ENCODE data around the gene KRT86. TPM values are rescaled to one million over a fixed set of nuclear protein-coding genes. Genes with fewer than 3 reads are reported as not detected.
"Not testable (repeated sequence)": the region's sequence is repeated elsewhere in the genome, so short reads cannot be mapped to it uniquely, and the experiment has no call there.

KRT86 gene
- total RNA-seq, 1 donor from 2014 or later, result not detected

DNA sequence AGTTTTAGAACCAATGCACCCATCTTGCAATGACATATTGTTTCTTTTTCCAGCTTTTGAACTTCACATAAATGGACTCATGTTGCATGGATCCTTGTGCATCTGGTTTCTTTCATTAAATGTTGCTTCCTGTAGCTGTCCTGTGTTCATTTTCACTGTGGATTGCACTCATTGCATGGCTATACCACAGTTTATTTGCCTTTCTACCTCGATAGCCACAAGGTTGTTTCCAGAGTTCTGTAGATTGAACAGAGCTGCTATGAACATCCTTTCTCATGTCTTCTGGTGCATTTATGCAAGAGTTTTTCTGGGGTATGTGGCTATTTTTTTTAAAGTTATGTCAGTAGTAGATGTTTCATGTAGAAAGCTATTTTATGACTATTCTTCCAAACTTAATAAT, 20.4 kb downstream of the KRT86 start:
- peaks cover 52% of the 10 kb centered on the region for H3K27me3 Mint-ChIP-seq (ENCODE audit: low read depth)
- H3K36me3 Mint-ChIP-seq (ENCODE audit: low read depth), result no peaks in the 10 kb centered on the region
- no peak overlapping the region for H3K4me3 Mint-ChIP-seq
- H3K27ac Mint-ChIP-seq (ENCODE audit: unreplicated experiment), result no peak overlapping the region
- TF ChIP-seq, protein P1, sequence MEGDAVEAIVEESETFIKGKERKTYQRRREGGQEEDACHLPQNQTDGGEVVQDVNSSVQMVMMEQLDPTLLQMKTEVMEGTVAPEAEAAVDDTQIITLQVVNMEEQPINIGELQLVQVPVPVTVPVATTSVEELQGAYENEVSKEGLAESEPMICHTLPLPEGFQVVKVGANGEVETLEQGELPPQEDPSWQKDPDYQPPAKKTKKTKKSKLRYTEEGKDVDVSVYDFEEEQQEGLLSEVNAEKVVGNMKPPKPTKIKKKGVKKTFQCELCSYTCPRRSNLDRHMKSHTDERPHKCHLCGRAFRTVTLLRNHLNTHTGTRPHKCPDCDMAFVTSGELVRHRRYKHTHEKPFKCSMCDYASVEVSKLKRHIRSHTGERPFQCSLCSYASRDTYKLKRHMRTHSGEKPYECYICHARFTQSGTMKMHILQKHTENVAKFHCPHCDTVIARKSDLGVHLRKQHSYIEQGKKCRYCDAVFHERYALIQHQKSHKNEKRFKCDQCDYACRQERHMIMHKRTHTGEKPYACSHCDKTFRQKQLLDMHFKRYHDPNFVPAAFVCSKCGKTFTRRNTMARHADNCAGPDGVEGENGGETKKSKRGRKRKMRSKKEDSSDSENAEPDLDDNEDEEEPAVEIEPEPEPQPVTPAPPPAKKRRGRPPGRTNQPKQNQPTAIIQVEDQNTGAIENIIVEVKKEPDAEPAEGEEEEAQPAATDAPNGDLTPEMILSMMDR (conservative IDR thresholded peaks at IDR 0.05), result no peak
- no peak for DNase-seq (ENCODE audit: low read depth, low spot score)
- no peaks in the 10 kb centered on the region for H3K4me1 Mint-ChIP-seq
- no peaks in the 10 kb centered on the region for H3K9me3 Mint-ChIP-seq

DNA sequence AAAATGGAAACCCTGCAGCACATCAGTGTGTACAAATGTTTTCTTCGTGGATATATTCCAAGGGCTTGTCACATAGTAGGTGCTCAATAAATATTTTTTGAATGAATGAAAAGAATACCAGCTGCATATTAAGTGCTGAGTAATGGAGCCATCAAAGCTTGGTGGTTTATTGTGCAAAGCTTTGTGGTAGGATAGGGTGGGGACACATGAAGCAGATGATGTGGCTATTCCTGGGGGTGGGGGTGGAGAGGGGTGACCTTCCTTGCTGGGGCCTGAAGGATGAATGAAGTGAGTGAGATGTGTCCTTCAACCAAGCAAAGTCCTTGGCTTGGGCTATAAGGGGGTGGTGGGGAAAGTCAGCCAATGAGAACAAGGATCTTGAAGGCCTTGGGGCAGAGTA, 21.2 kb downstream of the KRT86 start:
- Mint-ChIP-seq H3K4me1 (no peaks in the 10 kb centered on the region), H3K36me3 (ENCODE audit: low read depth) (no peaks in the 10 kb centered on the region), H3K4me3 (no peak overlapping the region), H3K27me3 (ENCODE audit: low read depth) (peaks cover 59% of the 10 kb centered on the region), H3K9me3 (no peaks in the 10 kb centered on the region), H3K27ac (ENCODE audit: unreplicated experiment) (no peak overlapping the region)
- TF ChIP-seq, protein P1 (conservative IDR thresholded peaks at IDR 0.05), result no peak
- no peak for DNase-seq (ENCODE audit: low read depth, low spot score)

DNA sequence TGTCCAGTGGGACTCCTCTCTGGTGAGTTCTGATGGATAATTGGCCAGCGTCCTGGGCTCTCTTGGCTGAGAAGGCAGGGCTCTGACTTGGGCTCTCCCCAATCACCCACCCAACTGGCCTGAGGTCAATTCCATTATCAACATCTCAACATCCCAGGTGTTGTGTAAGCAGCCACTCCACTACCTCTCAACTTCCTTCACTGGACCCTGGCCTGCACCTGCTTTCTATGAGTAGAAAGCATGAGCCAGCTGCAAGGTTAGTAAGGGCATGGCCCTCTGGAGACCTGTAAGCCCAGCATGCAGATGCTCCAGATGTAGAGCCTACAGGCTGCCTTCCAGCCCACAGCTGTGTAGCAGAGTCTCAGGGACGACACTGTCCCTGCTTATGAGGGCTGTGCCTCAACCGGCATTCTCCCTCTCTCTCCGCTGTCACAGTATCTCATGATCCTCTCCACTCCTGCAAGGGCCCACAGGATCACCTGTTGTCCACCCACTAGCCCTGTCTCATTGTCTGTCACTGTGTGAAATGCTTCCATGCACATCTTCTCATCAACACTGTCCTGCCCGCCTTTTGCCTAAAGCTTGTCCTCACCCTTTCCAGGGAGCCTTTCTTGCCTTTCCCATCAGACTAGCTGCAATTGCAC, 22.2 kb downstream of the KRT86 start:
- no peaks in the 10 kb centered on the region for H3K9me3 Mint-ChIP-seq
- TF ChIP-seq, protein P1 (conservative IDR thresholded peaks at IDR 0.05), result no peak
- H3K4me1 Mint-ChIP-seq, result no peaks in the 10 kb centered on the region
- DNase-seq (ENCODE audit: low read depth, low spot score), result no peak
- no peaks in the 10 kb centered on the region for H3K36me3 Mint-ChIP-seq (ENCODE audit: low read depth)
- H3K4me3 Mint-ChIP-seq, result no peak overlapping the region
- H3K27ac Mint-ChIP-seq (ENCODE audit: unreplicated experiment), result no peak overlapping the region
- peaks cover 62% of the 10 kb centered on the region for H3K27me3 Mint-ChIP-seq (ENCODE audit: low read depth)

DNA sequence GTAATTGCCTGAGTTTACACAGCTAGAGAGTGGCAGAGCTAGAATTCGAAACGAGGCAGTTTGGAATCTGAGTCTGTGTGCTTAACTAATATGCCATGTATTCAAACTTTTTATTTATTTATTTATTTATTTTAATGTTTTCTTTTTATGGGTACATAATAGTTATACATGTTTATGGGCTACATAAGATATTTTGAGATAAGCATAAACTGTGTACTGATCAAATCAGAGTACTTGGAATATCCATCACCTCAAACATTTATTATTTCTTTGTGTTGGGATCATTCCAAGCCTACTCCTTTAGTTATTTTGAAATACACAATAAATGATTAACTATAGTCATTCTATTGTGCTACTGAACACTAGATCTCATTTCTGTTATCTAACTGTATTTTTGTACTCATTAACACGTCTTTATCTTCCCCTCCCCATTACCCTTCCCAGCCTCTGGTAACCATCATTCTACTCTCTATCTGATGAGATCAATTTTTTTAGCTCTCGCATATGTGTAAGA, 24.3 kb downstream of the KRT86 start:
- Mint-ChIP-seq H3K4me3 (no peak overlapping the region), H3K9me3 (no peaks in the 10 kb centered on the region), H3K27me3 (ENCODE audit: low read depth) (peaks cover 51% of the 10 kb centered on the region), H3K36me3 (ENCODE audit: low read depth) (no peaks in the 10 kb centered on the region), H3K4me1 (no peaks in the 10 kb centered on the region), H3K27ac (ENCODE audit: unreplicated experiment) (no peak overlapping the region)
- TF ChIP-seq, protein P1 (conservative IDR thresholded peaks at IDR 0.05), result no peak
- no peak for DNase-seq (ENCODE audit: low read depth, low spot score)

DNA sequence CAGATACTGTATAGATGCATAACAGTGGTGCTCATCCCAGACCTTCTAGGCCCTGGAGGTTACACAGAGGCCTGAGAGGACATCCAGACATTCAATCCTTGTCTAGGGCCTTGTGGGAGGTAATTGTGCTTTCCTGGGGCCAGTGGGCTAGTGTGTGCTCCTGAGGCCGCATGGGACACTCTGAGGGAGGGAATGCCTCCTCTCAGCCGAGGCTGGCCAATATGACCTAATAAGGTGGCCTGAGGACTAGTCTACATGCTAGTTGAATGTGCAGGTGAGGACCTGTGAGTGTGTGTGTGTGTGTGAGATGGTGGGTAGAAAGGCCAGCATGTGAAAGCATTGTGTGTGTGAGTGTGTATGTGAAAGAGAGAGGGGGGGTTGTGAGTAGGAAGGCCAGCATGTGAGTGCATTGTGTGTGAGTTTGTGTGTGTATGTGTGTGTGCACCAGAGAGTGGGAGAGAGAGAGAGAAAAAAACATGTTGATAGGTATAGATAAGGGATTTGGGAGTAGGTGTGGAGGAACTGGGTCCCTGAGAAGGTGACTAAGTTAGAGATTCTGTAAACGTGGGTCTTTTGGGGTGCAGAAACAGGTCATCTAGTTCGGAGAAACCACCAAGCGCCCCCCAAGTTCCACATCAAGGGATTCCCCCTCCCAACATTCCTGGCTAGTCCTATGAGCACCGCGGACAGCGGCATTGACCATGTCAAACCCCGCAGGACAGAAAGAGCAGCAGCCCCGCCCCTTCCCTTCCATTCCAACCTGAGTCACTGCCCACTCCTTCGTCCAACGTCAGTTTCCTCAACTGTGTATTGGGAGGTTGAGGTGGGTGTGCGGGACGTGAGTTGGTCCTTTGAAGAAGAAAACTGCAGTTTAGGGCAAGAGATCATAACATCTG, 26.6 kb downstream of the KRT86 start:
- no peak for DNase-seq (ENCODE audit: low read depth, low spot score)
- no peak overlapping the region for H3K27ac Mint-ChIP-seq (ENCODE audit: unreplicated experiment)
- no peak overlapping the region for H3K4me3 Mint-ChIP-seq
- no peaks in the 10 kb centered on the region for H3K36me3 Mint-ChIP-seq (ENCODE audit: low read depth)
- H3K9me3 Mint-ChIP-seq, result no peaks in the 10 kb centered on the region
- peaks cover 45% of the 10 kb centered on the region for H3K27me3 Mint-ChIP-seq (ENCODE audit: low read depth)
- TF ChIP-seq, protein P1 (conservative IDR thresholded peaks at IDR 0.05), result no peak
- H3K4me1 Mint-ChIP-seq, result no peaks in the 10 kb centered on the region

DNA sequence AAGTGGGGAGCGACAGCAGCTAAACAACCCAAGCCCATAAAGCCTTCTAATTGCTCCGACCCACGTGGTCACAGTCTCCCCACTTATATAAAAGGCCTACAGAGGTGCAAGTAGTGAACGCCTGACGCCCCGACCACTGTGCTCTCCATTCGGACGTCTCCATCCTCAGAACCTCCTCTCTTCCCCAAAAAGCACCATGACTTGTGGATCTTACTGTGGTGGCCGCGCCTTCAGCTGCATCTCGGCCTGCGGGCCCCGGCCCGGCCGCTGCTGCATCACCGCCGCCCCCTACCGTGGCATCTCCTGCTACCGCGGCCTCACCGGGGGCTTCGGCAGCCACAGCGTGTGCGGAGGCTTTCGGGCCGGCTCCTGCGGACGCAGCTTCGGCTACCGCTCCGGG, 27.3 kb downstream of the KRT86 start:
- H3K27ac Mint-ChIP-seq (ENCODE audit: unreplicated experiment); H3K4me1 Mint-ChIP-seq; DNase-seq (ENCODE audit: low read depth, low spot score); H3K9me3 Mint-ChIP-seq; H3K4me3 Mint-ChIP-seq; H3K36me3 Mint-ChIP-seq (ENCODE audit: low read depth): not testable (repeated sequence)
- H3K27me3 Mint-ChIP-seq (ENCODE audit: low read depth), result peaks cover 50% of the 10 kb centered on the region

DNA sequence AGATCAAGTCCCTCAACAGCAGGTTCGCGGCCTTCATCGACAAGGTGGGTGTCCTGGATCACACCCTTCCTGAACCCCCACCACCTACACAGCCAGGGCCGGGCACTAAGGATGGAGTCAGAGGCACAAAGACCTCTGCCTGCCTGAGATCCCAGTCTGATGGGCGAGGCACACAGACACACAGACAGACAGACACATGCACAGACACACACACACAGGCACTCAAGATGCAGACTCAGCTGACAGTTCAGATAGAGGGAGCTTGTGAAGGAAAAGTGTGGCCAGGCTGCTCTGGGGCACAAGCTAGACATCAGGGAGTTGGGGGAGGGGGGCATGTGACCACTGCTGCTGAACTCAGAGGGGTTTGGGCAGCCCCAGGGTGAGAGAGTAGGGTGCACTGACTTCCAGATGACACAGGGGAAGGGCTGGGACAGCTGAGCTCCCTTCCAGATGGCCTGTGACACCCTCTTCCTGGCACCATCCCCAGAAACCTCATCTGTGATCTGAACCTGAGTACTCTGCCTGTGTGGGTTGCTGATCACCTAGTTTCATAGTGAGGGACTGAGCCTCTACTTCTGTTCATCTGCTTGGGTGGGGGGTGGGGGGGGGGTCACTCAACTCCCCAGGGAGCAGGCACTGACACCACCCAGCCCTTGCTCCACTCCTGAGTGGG, 27.9 kb downstream of the KRT86 start:
- not testable (repeated sequence) for H3K4me1 Mint-ChIP-seq; H3K36me3 Mint-ChIP-seq (ENCODE audit: low read depth)

DNA sequence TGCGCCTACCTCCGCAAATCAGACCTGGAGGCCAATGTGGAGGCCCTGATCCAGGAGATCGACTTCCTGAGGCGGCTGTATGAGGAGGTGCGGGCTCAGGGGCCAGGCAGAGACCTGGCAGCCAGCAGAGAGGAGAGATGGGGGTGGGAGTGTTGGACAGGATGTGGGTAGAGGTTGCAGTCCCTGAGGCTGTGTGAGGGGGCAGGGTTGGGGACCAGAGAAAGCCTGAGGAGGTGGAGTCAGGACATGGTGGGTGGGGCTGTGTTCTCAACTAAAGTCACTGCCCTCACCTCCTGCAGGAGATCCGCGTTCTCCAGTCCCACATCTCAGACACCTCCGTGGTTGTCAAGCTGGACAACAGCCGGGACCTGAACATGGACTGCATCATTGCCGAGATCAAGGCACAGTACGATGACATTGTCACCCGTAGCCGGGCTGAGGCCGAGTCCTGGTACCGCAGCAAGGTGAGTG, 30.5 kb downstream of the KRT86 start:
- not testable (repeated sequence) for H3K4me1 Mint-ChIP-seq; H3K9me3 Mint-ChIP-seq; DNase-seq (ENCODE audit: low read depth, low spot score); H3K4me3 Mint-ChIP-seq; H3K27ac Mint-ChIP-seq (ENCODE audit: unreplicated experiment); H3K36me3 Mint-ChIP-seq (ENCODE audit: low read depth)
- H3K27me3 Mint-ChIP-seq (ENCODE audit: low read depth), result peaks cover 54% of the 10 kb centered on the region

More for the DNA sequence above, 27.9 kb downstream of the KRT86 start:
- not testable (repeated sequence) for H3K27ac Mint-ChIP-seq (ENCODE audit: unreplicated experiment); DNase-seq (ENCODE audit: low read depth, low spot score); H3K4me3 Mint-ChIP-seq; H3K9me3 Mint-ChIP-seq
- peaks cover 50% of the 10 kb centered on the region for H3K27me3 Mint-ChIP-seq (ENCODE audit: low read depth)
